ENCODE results near the gene PLCH2. TPM values are rescaled to one million over a fixed set of nuclear protein-coding genes. Genes with fewer than 3 reads are reported as not detected.

PLCH2 gene
- total RNA-seq, 1 donor from 2014 or later, result 30.7 TPM

DNA sequence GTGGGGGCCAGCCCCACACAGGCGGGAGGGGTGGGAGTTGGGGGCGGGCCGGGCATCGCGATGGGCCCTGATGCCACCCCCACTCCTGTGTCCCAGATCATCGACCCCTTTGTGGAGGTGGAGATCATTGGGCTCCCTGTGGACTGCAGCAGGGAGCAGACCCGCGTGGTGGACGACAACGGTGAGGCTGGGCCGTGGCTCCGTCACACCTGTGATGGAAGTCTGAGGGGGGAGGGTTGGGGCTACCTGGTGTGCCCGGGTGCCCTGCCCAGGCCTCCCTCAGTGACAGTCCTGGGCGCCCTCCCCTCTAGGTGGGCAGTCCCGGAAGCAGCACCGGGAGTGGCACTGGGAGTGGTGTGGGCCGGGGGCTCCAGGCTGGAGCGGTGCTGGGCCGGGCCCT is 22.6 kb downstream of the PLCH2 start:
- no peak for DNase-seq (ENCODE audit: extremely low spot score in 2 of 2)
- no peak for TF ChIP-seq POLR2AphosphoS5 (IDR thresholded peaks at IDR 0.05; ENCODE audit: insufficient read depth in 1 of 2, low read depth in 1 of 2)
- TF ChIP-seq, protein P1, sequence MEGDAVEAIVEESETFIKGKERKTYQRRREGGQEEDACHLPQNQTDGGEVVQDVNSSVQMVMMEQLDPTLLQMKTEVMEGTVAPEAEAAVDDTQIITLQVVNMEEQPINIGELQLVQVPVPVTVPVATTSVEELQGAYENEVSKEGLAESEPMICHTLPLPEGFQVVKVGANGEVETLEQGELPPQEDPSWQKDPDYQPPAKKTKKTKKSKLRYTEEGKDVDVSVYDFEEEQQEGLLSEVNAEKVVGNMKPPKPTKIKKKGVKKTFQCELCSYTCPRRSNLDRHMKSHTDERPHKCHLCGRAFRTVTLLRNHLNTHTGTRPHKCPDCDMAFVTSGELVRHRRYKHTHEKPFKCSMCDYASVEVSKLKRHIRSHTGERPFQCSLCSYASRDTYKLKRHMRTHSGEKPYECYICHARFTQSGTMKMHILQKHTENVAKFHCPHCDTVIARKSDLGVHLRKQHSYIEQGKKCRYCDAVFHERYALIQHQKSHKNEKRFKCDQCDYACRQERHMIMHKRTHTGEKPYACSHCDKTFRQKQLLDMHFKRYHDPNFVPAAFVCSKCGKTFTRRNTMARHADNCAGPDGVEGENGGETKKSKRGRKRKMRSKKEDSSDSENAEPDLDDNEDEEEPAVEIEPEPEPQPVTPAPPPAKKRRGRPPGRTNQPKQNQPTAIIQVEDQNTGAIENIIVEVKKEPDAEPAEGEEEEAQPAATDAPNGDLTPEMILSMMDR (IDR thresholded peaks at IDR 0.05), result no peak
- Histone ChIP-seq H3K27ac (no peak overlapping the region), H3K27me3 (no peaks in the 10 kb centered on the region), H3K4me1 (peaks cover 24% of the 10 kb centered on the region), H3K9me3 (no peaks in the 10 kb centered on the region), H3K36me3 (no peaks in the 10 kb centered on the region), H3K4me3 (no peak overlapping the region)
- intact Hi-C loops (cut with DNase I), result no loop called here

DNA sequence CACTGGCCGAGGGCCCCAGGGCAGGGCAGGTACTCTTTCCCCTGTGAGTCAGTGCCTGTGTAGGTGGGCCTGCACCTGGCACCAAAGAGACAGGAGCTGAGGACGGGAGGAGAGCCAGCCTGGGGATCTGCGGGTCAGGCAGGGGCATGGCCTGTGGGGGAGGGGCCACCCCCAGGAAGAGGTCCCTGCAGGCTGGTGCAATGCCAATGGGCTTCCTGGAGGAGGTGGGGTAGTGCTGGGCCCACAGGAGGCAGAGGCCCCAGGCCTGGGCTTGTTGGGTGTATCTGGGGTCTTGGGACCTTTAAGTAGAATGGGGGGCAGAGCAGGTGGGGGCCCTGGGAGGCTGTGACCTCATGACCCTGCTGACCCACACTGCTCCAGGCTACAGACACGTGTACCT is 23.2 kb downstream of the PLCH2 start:
- H3K4me1 ChIP-seq, result peaks cover 24% of the 10 kb centered on the region
- H3K4me3 ChIP-seq, result no peak overlapping the region
- intact Hi-C loops (cut with DNase I), result no loop called here
- H3K36me3 ChIP-seq, result no peaks in the 10 kb centered on the region
- H3K27me3 ChIP-seq, result no peaks in the 10 kb centered on the region
- no peak overlapping the region for H3K27ac ChIP-seq
- no peaks in the 10 kb centered on the region for H3K9me3 ChIP-seq
- no peak for DNase-seq (ENCODE audit: extremely low spot score in 2 of 2)
- TF ChIP-seq POLR2A (IDR thresholded peaks at IDR 0.05) (no peak), POLR2AphosphoS5 (IDR thresholded peaks at IDR 0.05; ENCODE audit: insufficient read depth in 1 of 2, low read depth in 1 of 2) (no peak)
- TF ChIP-seq, protein P1 (IDR thresholded peaks at IDR 0.05), result no peak

DNA sequence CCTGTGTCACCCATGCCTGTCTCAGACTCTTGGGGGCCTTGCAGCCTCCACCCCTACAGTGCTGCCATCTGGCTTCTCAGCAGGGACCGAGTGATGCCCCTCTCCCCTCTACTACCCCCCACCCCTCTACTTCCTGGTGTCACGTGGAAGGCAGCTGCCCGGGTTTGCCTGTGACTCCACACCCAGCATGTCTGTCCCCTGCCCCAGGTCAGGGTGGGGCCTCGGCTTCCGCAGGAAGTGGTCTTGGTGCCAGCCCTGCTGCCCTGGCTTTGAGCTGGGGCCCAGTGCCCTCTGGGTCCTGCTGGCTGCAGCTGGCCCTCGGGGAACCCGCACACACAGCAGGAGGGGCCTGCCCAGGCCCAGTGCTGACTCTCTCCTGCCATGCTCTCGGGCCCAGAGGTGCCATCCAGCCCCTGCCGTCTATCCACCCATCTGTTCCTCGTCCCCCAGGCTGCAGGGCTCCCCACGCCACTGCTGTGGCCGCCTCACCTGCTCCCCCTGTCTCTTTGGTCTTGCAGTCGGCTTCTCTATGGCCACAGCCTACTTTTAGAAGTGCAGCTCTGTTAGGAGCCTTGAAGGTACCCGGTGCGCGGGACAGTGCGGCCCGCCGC is 24.0 kb downstream of the PLCH2 start:
- intact Hi-C loops (cut with DNase I), result no loop called here
- Histone ChIP-seq H3K9me3 (no peaks in the 10 kb centered on the region), H3K36me3 (no peaks in the 10 kb centered on the region)

DNA sequence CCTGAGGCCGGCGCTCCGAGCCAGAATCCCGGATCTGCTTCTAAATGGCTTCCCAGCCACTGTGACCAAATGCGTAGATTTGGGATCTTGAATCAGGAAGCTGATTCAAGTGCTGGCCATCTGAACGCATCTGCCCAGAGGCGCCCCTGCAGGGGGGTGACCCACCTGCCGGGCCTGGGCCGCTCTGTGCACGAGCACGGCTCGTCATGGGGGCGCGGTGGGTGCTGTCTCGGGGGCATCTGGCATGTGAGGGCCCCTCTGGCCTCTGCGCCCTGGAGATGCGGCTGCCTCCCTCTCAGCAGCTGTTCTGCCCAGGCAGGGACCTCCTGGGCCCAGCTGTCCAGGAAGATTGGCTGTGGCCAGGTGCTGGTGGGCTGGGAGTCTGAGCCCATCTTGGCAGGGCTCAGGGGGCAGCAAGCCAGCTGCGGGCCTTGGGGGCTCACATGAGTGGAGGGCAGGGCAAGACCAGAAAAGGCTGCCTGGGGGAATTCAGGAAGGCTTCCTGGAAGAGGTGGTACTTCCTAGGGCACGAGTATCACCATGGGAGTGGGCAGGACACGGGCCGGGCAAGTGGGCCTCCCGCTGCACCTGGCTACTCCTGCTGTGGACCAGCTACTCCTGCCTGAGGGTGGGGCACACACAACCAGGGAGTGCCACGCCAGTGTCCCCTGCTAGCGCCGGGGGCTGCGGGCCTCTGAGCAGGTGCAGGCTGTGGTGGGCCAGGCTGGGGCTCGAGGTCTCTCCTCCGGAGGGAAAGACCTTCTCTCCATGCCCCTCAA is 25.1 kb downstream of the PLCH2 start:
- H3K9me3 ChIP-seq, result no peaks in the 10 kb centered on the region
- no peaks in the 10 kb centered on the region for H3K27me3 ChIP-seq
- no peak overlapping the region for H3K27ac ChIP-seq
- H3K4me1 ChIP-seq, result peaks cover 28% of the 10 kb centered on the region
- H3K4me3 ChIP-seq, result no peak overlapping the region
- intact Hi-C loops (cut with DNase I), result no loop called here
- no peaks in the 10 kb centered on the region for H3K36me3 ChIP-seq
- TF ChIP-seq, protein P1 (IDR thresholded peaks at IDR 0.05), result no peak
- no peak for TF ChIP-seq POLR2AphosphoS5 (IDR thresholded peaks at IDR 0.05; ENCODE audit: insufficient read depth in 1 of 2, low read depth in 1 of 2)
- no peak for TF ChIP-seq POLR2A (IDR thresholded peaks at IDR 0.05)
- DNase-seq (ENCODE audit: extremely low spot score in 2 of 2), result no peak

More for the DNA sequence above, 24.0 kb downstream of the PLCH2 start:
- Histone ChIP-seq H3K27ac (no peak overlapping the region), H3K27me3 (no peaks in the 10 kb centered on the region), H3K4me1 (peaks cover 26% of the 10 kb centered on the region), H3K4me3 (no peak overlapping the region)
- TF ChIP-seq POLR2AphosphoS5 (IDR thresholded peaks at IDR 0.05; ENCODE audit: insufficient read depth in 1 of 2, low read depth in 1 of 2) (no peak), POLR2A (IDR thresholded peaks at IDR 0.05) (no peak)
- TF ChIP-seq, protein P1 (IDR thresholded peaks at IDR 0.05), result no peak
- no peak for DNase-seq (ENCODE audit: extremely low spot score in 2 of 2)

DNA sequence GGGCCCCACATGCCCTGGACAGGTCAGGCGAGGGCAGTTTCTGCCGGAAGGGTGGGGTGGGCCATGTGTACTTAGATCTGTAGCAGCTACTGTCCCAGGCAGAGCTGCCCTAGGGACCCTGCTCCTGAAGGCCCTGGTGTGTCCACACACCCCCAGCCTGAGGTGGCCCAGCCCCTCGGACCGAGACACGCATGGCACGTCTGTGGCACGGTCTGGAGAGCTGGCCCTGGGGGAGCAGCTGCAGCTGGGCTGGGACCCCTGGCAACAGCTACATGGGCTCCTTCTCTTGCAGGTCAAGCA is 25.7 kb downstream of the PLCH2 start:
- peaks cover 28% of the 10 kb centered on the region for H3K4me1 ChIP-seq
- intact Hi-C loops (cut with DNase I), result no loop called here
- no peak overlapping the region for H3K27ac ChIP-seq
- DNase-seq (ENCODE audit: extremely low spot score in 2 of 2), result no peak
- H3K36me3 ChIP-seq, result no peaks in the 10 kb centered on the region
- no peaks in the 10 kb centered on the region for H3K27me3 ChIP-seq
- TF ChIP-seq POLR2A (IDR thresholded peaks at IDR 0.05) (no peak), POLR2AphosphoS5 (IDR thresholded peaks at IDR 0.05; ENCODE audit: insufficient read depth in 1 of 2, low read depth in 1 of 2) (no peak)
- TF ChIP-seq, protein P1 (IDR thresholded peaks at IDR 0.05), result no peak
- no peaks in the 10 kb centered on the region for H3K9me3 ChIP-seq
- no peak overlapping the region for H3K4me3 ChIP-seq
